Gastrocnemius medialis (tissue), 4 donors: ENCODE data around the gene ATP2C2.

ENCODE experiments used
- CTCF ChIP-seq, 5 experiments: fragments of 450-650 bp in 3 of 5; fragments of 200-600 bp in 2 of 5; sonication (generic) in 2 of 5; IDR thresholded peaks in 4 of 5; conservative IDR thresholded peaks in 1 of 5; 1 replicate in 4 of 5; 2 replicates in 1 of 5; pipeline ENCODE4 v1.5.1; 2016 to 2019; ENCODE audit warnings: antibody characterized with exemption in 5 of 5, mild to moderate bottlenecking in 3 of 5, moderate library complexity in 3 of 5
- POLR2A ChIP-seq, 2 donors: fragments of 450-650 bp; IDR thresholded peaks; one replicate each; pipeline ENCODE4 v1.6.1; 2017; ENCODE audit warnings: antibody characterized with exemption in 2 of 2, mild to moderate bottlenecking in 2 of 2, moderate library complexity in 2 of 2

GRCh38 chr16:84507011-84507982 lies 139.0 kb downstream of the ATP2C2 start:
- TF ChIP-seq CTCF (IDR thresholded peaks at IDR 0.05 in 4 of 5, conservative IDR thresholded peaks at IDR 0.05 in 1 of 5) = no peak
- TF ChIP-seq POLR2A (IDR thresholded peaks at IDR 0.05) = no peak
